Activated CD4-positive, alpha-beta T cell treated with anti-CD3 and anti-CD28 coated beads for 36 hours (primary cell): Measurements from ENCODE around the gene NLN. TPM values are rescaled to one million over a fixed set of nuclear protein-coding genes. Genes with fewer than 3 reads are reported as not detected.
A peak's percentile ranks its signal among the peaks of the same experiment; 100 is the strongest.
"Not testable (repeated sequence)": the region's sequence is repeated elsewhere in the genome, so short reads cannot be mapped to it uniquely, and the experiment has no call there.

Experiments
- ATAC-seq: fragments of 200-7000 bp; cut with Tn5 transposase; one replicate; pipeline ENCODE4 v1.10.0; 2021; ENCODE audit warnings: mild to moderate bottlenecking, moderate library complexity
- CTCF ChIA-PET: fragments of 350-600 bp; sonication (Branson Sonifier 250); formaldehyde crosslinking; loops from one replicate; lab custom pipeline; 2021; ENCODE audit warnings: antibody characterized with exemption; lab: Charles Lee
- POLR2A ChIA-PET: fragments of 350-600 bp; sonication (Branson Sonifier 250); formaldehyde crosslinking; loops from one replicate; lab custom pipeline; 2021; ENCODE audit warnings: antibody characterized with exemption, inconsistent platforms; lab: Charles Lee
- DNase-seq: peaks from one replicate; pipeline ENCODE4 v3.0.0-alpha.2; 2020
- H3K27ac Mint-ChIP-seq: one replicate; pipeline ENCODE4 v1.8.0; 2021; ENCODE audit warnings: mixed read lengths
- H3K27me3 Mint-ChIP-seq: one replicate; pipeline ENCODE4 v1.8.0; 2021; ENCODE audit warnings: mixed read lengths
- H3K36me3 Mint-ChIP-seq: one replicate; pipeline ENCODE4 v1.8.0; 2021; ENCODE audit warnings: low read depth, mixed read lengths
- H3K4me1 Mint-ChIP-seq: one replicate; pipeline ENCODE4 v1.8.0; 2021; ENCODE audit warnings: mixed read lengths
- H3K4me3 Mint-ChIP-seq: one replicate; pipeline ENCODE4 v1.8.0; 2021; ENCODE audit warnings: mild to moderate bottlenecking, moderate library complexity, mixed read lengths
- H3K9me3 Mint-ChIP-seq: one replicate; pipeline ENCODE4 v1.8.0; 2021; ENCODE audit warnings: low read depth, mixed read lengths
- intact Hi-C, 2 experiments: fragments of 100-400 bp; cut with DNase I in 1 of 2; cut with micrococcal nuclease in 1 of 2; formaldehyde crosslinking; loops; one replicate each; pipeline versions ENCODE4 v1.14.2 to v1.15.1; 2022 to 2024; cut with DNase I, micrococcal nuclease
- total RNA-seq, 2 experiments: library from RNA; stranded (reverse); gene quantifications; one replicate each; pipeline ENCODE4 v1.2.3, GENCODE V29; 2021

Gene NLN
- total RNA-seq, 2 experiments from 2014 or later, result 30.9 to 33.8 TPM

- CTCF ChIA-PET, result no interaction called here
- no peaks in the 10 kb centered on the region for H3K4me1 Mint-ChIP-seq
- H3K27ac Mint-ChIP-seq, result no peak overlapping the region
- POLR2A ChIA-PET, result no interaction called here
- peaks cover 8% of the 10 kb centered on the region for H3K9me3 Mint-ChIP-seq
- no peak for ATAC-seq
- H3K36me3 Mint-ChIP-seq, result no peaks in the 10 kb centered on the region
- DNase-seq, result no peak
- no peaks in the 10 kb centered on the region for H3K27me3 Mint-ChIP-seq
- no peak overlapping the region for H3K4me3 Mint-ChIP-seq
- intact Hi-C loops, result no loop called here
These were observed 133.8 kb downstream of the NLN start for GRCh38 chr5:65855766-65856315.

- no peaks in the 10 kb centered on the region for H3K36me3 Mint-ChIP-seq
- H3K9me3 Mint-ChIP-seq, result peaks cover 4% of the 10 kb centered on the region
- intact Hi-C loops, result no loop called here
- no peaks in the 10 kb centered on the region for H3K4me1 Mint-ChIP-seq
- ChIA-PET POLR2A (no interaction called here), CTCF (no interaction called here)
- H3K4me3 Mint-ChIP-seq, result no peak overlapping the region
- DNase-seq (no peak), ATAC-seq (no peak)
- no peaks in the 10 kb centered on the region for H3K27me3 Mint-ChIP-seq
- no peak overlapping the region for H3K27ac Mint-ChIP-seq
These were observed 134.5 kb downstream of the NLN start for GRCh38 chr5:65856520-65856919.

- Mint-ChIP-seq H3K4me1 (peaks cover 4% of the 10 kb centered on the region), H3K4me3 (no peak overlapping the region), H3K9me3 (peaks cover 2% of the 10 kb centered on the region), H3K27ac (no peak overlapping the region), H3K36me3 (no peaks in the 10 kb centered on the region), H3K27me3 (no peaks in the 10 kb centered on the region)
- ATAC-seq, result no peak
- no peak for DNase-seq
- ChIA-PET CTCF (interaction anchor here (0.9 to 1.0 kb wide), 2 partner anchors 42 to 166 kb away, joined by 3 read pairs; no protein-coding TSS in a partner anchor), POLR2A (no interaction called here)
- intact Hi-C loops, result no loop called here
These were observed 136.3 kb downstream of the NLN start for GRCh38 chr5:65858316-65858715.

- no peak overlapping the region for H3K4me3 Mint-ChIP-seq
- ChIA-PET POLR2A (no interaction called here), CTCF (interaction anchor here (0.7 kb wide), 1 partner anchor 460 kb away, joined by 3 read pairs; no protein-coding TSS in a partner anchor)
- H3K27ac Mint-ChIP-seq, result no peak overlapping the region
- H3K27me3 Mint-ChIP-seq, result no peaks in the 10 kb centered on the region
- H3K9me3 Mint-ChIP-seq, result no peaks in the 10 kb centered on the region
- peaks cover 19% of the 10 kb centered on the region for H3K4me1 Mint-ChIP-seq
- intact Hi-C loops, result no loop called here
- no peak for ATAC-seq
- no peak for DNase-seq
- no peaks in the 10 kb centered on the region for H3K36me3 Mint-ChIP-seq
These were observed 139.8 kb downstream of the NLN start for GRCh38 chr5:65861830-65862241.

- H3K9me3 Mint-ChIP-seq, result no peaks in the 10 kb centered on the region
These were observed 140.4 kb downstream of the NLN start for GRCh38 chr5:65862384-65862783.

GRCh38 chr5:65863747-65864146, 141.7 kb downstream of the NLN start:
- Mint-ChIP-seq H3K27me3 (no peaks in the 10 kb centered on the region), H3K4me1 (peaks cover 32% of the 10 kb centered on the region), H3K4me3 (peak overlapping the region; percentile 22), H3K9me3 (no peaks in the 10 kb centered on the region), H3K36me3 (no peaks in the 10 kb centered on the region), H3K27ac (no peak overlapping the region)
- DNase-seq (no peak), ATAC-seq (no peak)
- intact Hi-C loops, result no loop called here
- CTCF ChIA-PET, result no interaction called here
- POLR2A ChIA-PET, result no interaction called here

More at GRCh38 chr5:65862384-65862783, 140.4 kb downstream of the NLN start:
- peaks cover 25% of the 10 kb centered on the region for H3K4me1 Mint-ChIP-seq
- DNase-seq (no peak), ATAC-seq (no peak)
- H3K4me3 Mint-ChIP-seq, result no peak overlapping the region
- H3K27me3 Mint-ChIP-seq, result no peaks in the 10 kb centered on the region
- CTCF ChIA-PET, result no interaction called here
- H3K36me3 Mint-ChIP-seq, result no peaks in the 10 kb centered on the region
- intact Hi-C loops, result no loop called here
- POLR2A ChIA-PET, result no interaction called here
- H3K27ac Mint-ChIP-seq, result no peak overlapping the region

GRCh38 chr5:65866837-65867521, 145.0 kb downstream of the NLN start:
- peak overlapping the region; percentile 69 for H3K27ac Mint-ChIP-seq
- ChIA-PET CTCF (interaction anchor here (0.7 to 1.5 kb wide), 3 partner anchors 30 to 59 kb away, joined by 3 to 4 read pairs (median 3); no protein-coding TSS in a partner anchor), POLR2A (interaction anchor here (0.8 kb wide), 1 partner anchor 65 kb away, joined by 5 read pairs; no protein-coding TSS in a partner anchor)
- H3K27me3 Mint-ChIP-seq, result no peaks in the 10 kb centered on the region
- DNase-seq (no peak), ATAC-seq (peak; percentile 36)
- intact Hi-C loops, result loop anchor here in 1 of 2 experiments (2.0 kb wide), 1 partner anchor 124 kb away; no protein-coding TSS in a partner anchor
- H3K4me1 Mint-ChIP-seq, result peaks cover 32% of the 10 kb centered on the region
- no peaks in the 10 kb centered on the region for H3K36me3 Mint-ChIP-seq
- peaks cover 7% of the 10 kb centered on the region for H3K9me3 Mint-ChIP-seq
- peak overlapping the region; percentile 9 for H3K4me3 Mint-ChIP-seq

- ChIA-PET CTCF (interaction anchor here (1.5 kb wide), 1 partner anchor 29 kb away, joined by 4 read pairs; no protein-coding TSS in a partner anchor), POLR2A (no interaction called here)
- DNase-seq (no peak), ATAC-seq (no peak)
- no peaks in the 10 kb centered on the region for H3K27me3 Mint-ChIP-seq
- H3K27ac Mint-ChIP-seq, result peak overlapping the region; percentile 69
- intact Hi-C loops, result loop anchor here in 1 of 2 experiments (2.0 kb wide), 1 partner anchor 125 kb away; no protein-coding TSS in a partner anchor
- peaks cover 28% of the 10 kb centered on the region for H3K4me1 Mint-ChIP-seq
- H3K36me3 Mint-ChIP-seq, result no peaks in the 10 kb centered on the region
- peaks cover 7% of the 10 kb centered on the region for H3K9me3 Mint-ChIP-seq
- H3K4me3 Mint-ChIP-seq, result peak overlapping the region; percentile 9
These were observed 145.7 kb downstream of the NLN start for GRCh38 chr5:65867542-65868195.

GRCh38 chr5:65868509-65868908, 146.5 kb downstream of the NLN start:
- DNase-seq (no peak), ATAC-seq (no peak)
- Mint-ChIP-seq H3K27me3 (no peaks in the 10 kb centered on the region), H3K4me3 (no peak overlapping the region), H3K36me3 (no peaks in the 10 kb centered on the region), H3K27ac (no peak overlapping the region), H3K9me3 (peaks cover 7% of the 10 kb centered on the region), H3K4me1 (peaks cover 27% of the 10 kb centered on the region)
- intact Hi-C loops, result no loop called here
- CTCF ChIA-PET, result no interaction called here
- POLR2A ChIA-PET, result no interaction called here

- intact Hi-C loops, result no loop called here
- POLR2A ChIA-PET, result interaction anchor here (0.7 kb wide), 1 partner anchor 313 kb away, joined by 3 read pairs; no protein-coding TSS in a partner anchor
These were observed 149.2 kb downstream of the NLN start for GRCh38 chr5:65871182-65871581.

GRCh38 chr5:65871776-65872175, 149.8 kb downstream of the NLN start:
- H3K4me3 Mint-ChIP-seq, DNase-seq, H3K27me3 Mint-ChIP-seq, ATAC-seq, H3K27ac Mint-ChIP-seq, intact Hi-C loops, H3K36me3 Mint-ChIP-seq, H3K9me3 Mint-ChIP-seq: not testable (repeated sequence)
- POLR2A ChIA-PET, result interaction anchor here (0.7 kb wide), 1 partner anchor 314 kb away, joined by 3 read pairs; no protein-coding TSS in a partner anchor
- CTCF ChIA-PET, result interaction anchor here (0.6 kb wide), 1 partner anchor 53 kb away, joined by 3 read pairs; no protein-coding TSS in a partner anchor
- peaks cover 13% of the 10 kb centered on the region for H3K4me1 Mint-ChIP-seq

More at GRCh38 chr5:65871182-65871581, 149.2 kb downstream of the NLN start:
- H3K27me3 Mint-ChIP-seq, result no peaks in the 10 kb centered on the region
- H3K4me1 Mint-ChIP-seq, result peaks cover 19% of the 10 kb centered on the region
- no peaks in the 10 kb centered on the region for H3K36me3 Mint-ChIP-seq
- ATAC-seq (no peak), DNase-seq (no peak)
- H3K27ac Mint-ChIP-seq, result no peak overlapping the region
- no peak overlapping the region for H3K4me3 Mint-ChIP-seq
- CTCF ChIA-PET, result interaction anchor here (0.6 kb wide), 1 partner anchor 54 kb away, joined by 3 read pairs; no protein-coding TSS in a partner anchor
- peaks cover 7% of the 10 kb centered on the region for H3K9me3 Mint-ChIP-seq
